Smooth muscle cell (in vitro differentiated cells): ENCODE data around the gene PCDHGA6. TPM values are rescaled to one million over a fixed set of nuclear protein-coding genes. Genes with fewer than 3 reads are reported as not detected.

ENCODE experiments used
- DNase-seq: peaks from one replicate; lab custom pipeline; 2025; ENCODE audit not compliant: unreplicated experiment; lab: John Stamatoyannopoulos, UW
- H2AFZ ChIP-seq: fragments of 200-600 bp; sonication (generic); 2 replicates; pipeline ENCODE4 v1.6.0; 2016; ENCODE audit warnings: antibody characterized with exemption, low read depth, mild to moderate bottlenecking
- H3F3A ChIP-seq: fragments of 200-600 bp; sonication (generic); 2 replicates; pipeline ENCODE4 v1.6.0; 2017; ENCODE audit warnings: antibody characterized with exemption, low read depth
- H3K27ac ChIP-seq: fragments of 200-600 bp; sonication (generic); 2 replicates; pipeline ENCODE4 v1.5.1; 2016; ENCODE audit warnings: low read depth, mild to moderate bottlenecking
- H3K27me3 ChIP-seq: fragments of 200-600 bp; sonication (generic); 2 replicates; pipeline ENCODE4 v1.6.1; 2016; ENCODE audit warnings: low read depth, mild to moderate bottlenecking
- H3K36me3 ChIP-seq: fragments of 200-600 bp; sonication (generic); 2 replicates; pipeline ENCODE4 v1.5.1; 2016; ENCODE audit warnings: low read depth
- H3K4me1 ChIP-seq: fragments of 200-600 bp; sonication (generic); 2 replicates; pipeline ENCODE4 v1.5.1; 2016; ENCODE audit warnings: low read depth
- H3K4me2 ChIP-seq: fragments of 200-600 bp; sonication (generic); 2 replicates; pipeline ENCODE4 v1.6.0; 2016; ENCODE audit warnings: mild to moderate bottlenecking
- H3K4me3 ChIP-seq: fragments of 200-600 bp; sonication (generic); 2 replicates; pipeline ENCODE4 v1.5.1; 2016; ENCODE audit warnings: mild to moderate bottlenecking
- H3K79me2 ChIP-seq: fragments of 200-600 bp; sonication (generic); 2 replicates; pipeline ENCODE4 v1.6.0; 2016; ENCODE audit warnings: low read depth, mild to moderate bottlenecking
- H3K9ac ChIP-seq: fragments of 200-600 bp; sonication (generic); 2 replicates; pipeline ENCODE4 v1.6.0; 2016; ENCODE audit warnings: low read depth
- H3K9me3 ChIP-seq: fragments of 200-600 bp; sonication (generic); replicated peaks from 2 replicates; pipeline ENCODE4 v1.5.1; 2016; ENCODE audit warnings: low read depth
- H4K20me1 ChIP-seq: fragments of 200-600 bp; sonication (generic); 2 replicates; pipeline ENCODE4 v1.6.0; 2016; ENCODE audit warnings: low read depth
- WGBS: methylation state at CpG from one replicate; pipeline ENCODE4 v1.1.7; 2016; ENCODE audit warnings: low lambda C conversion rate; 5-methylcytosine and 5-hydroxymethylcytosine counted together
- polyA plus RNA-seq: library from polyadenylated mRNA; unstranded; fragments of >200 nt; fragmentation: Nextera tagmentation; extraction: Ambion mirVana; gene quantifications from 2 replicates; pipeline ENCODE4 v1.2.1, GENCODE V29; 2016
- total RNA-seq: library from RNA; depleted of rRNA; stranded (reverse); fragments of >200 nt; gene quantifications from 2 replicates; pipeline ENCODE4 v1.2.3, GENCODE V29; 2014
- TF ChIP-seq, protein P1 (sequence below): fragments of 200-600 bp; sonication (generic); IDR thresholded peaks from 2 replicates; pipeline ENCODE4 v1.5.1; 2017; ENCODE audit warnings: borderline replicate concordance, mild to moderate bottlenecking, antibody characterized with exemption; ENCODE audit not compliant: insufficient read depth, poor library complexity, severe bottlenecking

PCDHGA6 gene
- total and polyA plus RNA-seq, 2 experiments from 2014 or later = 0.27 TPM; not detected in 1

DNA sequence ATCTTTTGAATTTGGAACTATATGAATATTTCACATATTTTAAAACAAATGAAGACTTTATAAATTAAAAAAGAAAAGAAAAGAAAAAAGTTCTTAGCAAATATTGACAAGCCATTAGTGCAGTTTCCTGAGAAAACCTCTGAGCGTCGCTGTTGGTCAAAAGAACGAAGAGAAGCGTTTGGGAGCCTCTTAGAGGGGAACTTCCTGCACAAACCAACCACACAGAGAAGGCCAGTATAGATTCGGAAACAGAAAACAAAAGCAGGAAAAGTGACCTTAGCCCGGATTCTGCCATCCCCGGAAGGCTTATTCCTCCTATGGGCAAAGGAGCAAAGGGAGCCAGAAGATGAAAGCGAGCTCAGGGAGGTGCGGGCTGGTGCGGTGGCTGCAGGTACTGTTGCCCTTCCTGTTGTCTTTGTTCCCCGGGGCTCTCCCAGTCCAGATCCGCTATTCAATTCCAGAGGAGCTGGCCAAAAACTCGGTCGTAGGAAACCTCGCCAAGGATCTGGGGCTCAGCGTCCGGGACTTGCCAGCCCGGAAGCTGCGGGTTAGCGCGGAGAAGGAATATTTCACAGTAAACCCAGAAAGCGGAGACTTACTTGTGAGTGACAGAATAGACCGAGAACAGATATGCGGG is 13.8 kb upstream of the PCDHGA6 start, which contains the start of gene PCDHGB2:
TSS of gene PCDHGB2 (plus strand) at position 205 of the 637 bp plus-strand sequence. CDS start at position 347, 142 bp downstream.
- H3K27me3 ChIP-seq = no peaks in the 10 kb centered on the region
- H3K9ac ChIP-seq = no peak within 1 kb of the TSS
- no peaks in the 10 kb centered on the region for H3K4me1 ChIP-seq
- no peak for DNase-seq
- no peak within 1 kb of the TSS for H3K4me2 ChIP-seq
- 82% methylated on average over 24 of the region's 24 CpGs for WGBS
- TF ChIP-seq, protein P1, sequence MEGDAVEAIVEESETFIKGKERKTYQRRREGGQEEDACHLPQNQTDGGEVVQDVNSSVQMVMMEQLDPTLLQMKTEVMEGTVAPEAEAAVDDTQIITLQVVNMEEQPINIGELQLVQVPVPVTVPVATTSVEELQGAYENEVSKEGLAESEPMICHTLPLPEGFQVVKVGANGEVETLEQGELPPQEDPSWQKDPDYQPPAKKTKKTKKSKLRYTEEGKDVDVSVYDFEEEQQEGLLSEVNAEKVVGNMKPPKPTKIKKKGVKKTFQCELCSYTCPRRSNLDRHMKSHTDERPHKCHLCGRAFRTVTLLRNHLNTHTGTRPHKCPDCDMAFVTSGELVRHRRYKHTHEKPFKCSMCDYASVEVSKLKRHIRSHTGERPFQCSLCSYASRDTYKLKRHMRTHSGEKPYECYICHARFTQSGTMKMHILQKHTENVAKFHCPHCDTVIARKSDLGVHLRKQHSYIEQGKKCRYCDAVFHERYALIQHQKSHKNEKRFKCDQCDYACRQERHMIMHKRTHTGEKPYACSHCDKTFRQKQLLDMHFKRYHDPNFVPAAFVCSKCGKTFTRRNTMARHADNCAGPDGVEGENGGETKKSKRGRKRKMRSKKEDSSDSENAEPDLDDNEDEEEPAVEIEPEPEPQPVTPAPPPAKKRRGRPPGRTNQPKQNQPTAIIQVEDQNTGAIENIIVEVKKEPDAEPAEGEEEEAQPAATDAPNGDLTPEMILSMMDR = peak; percentile 4
- no peak within 1 kb of the TSS for H3K27ac ChIP-seq
- no peaks in the 10 kb centered on the region for H3K79me2 ChIP-seq
- H3F3A ChIP-seq = no peaks in the 10 kb centered on the region
- no peak within 1 kb of the TSS for H2AFZ ChIP-seq
- H3K9me3 ChIP-seq = peaks cover 6% of the 10 kb centered on the region
- H3K36me3 ChIP-seq = no peaks in the 10 kb centered on the region
- H4K20me1 ChIP-seq = no peaks in the 10 kb centered on the region
- no peak within 1 kb of the TSS for H3K4me3 ChIP-seq

- no peaks in the 10 kb centered on the region for H3F3A ChIP-seq
- no peaks in the 10 kb centered on the region for H3K79me2 ChIP-seq
- H3K27ac ChIP-seq = no peak overlapping the region
- H3K36me3 ChIP-seq = no peaks in the 10 kb centered on the region
- WGBS = 95% methylated on average over 15 of the region's 15 CpGs
- no peak overlapping the region for H3K9ac ChIP-seq
- DNase-seq = no peak
- H4K20me1 ChIP-seq = no peaks in the 10 kb centered on the region
- H3K4me2 ChIP-seq = no peak overlapping the region
- peaks cover 6% of the 10 kb centered on the region for H3K9me3 ChIP-seq
- H3K27me3 ChIP-seq = no peaks in the 10 kb centered on the region
- H3K4me1 ChIP-seq = no peaks in the 10 kb centered on the region
- H2AFZ ChIP-seq = no peak overlapping the region
- no peak overlapping the region for H3K4me3 ChIP-seq
- TF ChIP-seq, protein P1 = no peak
These were observed 13.0 kb upstream of the PCDHGA6 start for GRCh38 chr5:141360685-141361084.

DNA sequence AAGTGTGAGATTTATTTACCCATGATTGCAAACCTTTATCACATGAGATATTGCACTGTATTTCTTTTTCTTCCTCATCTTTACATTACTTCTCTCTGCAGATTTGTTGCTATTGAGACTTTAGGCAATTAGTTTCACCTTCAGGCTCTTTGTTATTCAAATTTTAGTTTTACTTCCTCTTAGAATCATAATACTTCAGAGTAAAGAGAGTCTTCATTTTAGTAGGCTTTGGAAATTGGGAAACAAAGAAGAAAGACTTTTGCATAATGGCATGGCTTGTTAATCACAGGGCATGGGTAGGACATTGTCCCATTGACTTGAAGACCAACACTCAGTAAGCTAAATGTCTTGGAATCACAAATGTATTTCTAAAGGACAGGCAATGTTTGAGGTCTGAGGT is 11.0 kb upstream of the PCDHGA6 start:
- H3K9me3 ChIP-seq = peaks cover 11% of the 10 kb centered on the region
- TF ChIP-seq, protein P1 = no peak
- H3K27ac ChIP-seq = no peak overlapping the region
- no peak overlapping the region for H3K9ac ChIP-seq
- no peak for DNase-seq
- no peaks in the 10 kb centered on the region for H3K27me3 ChIP-seq
- H3K36me3 ChIP-seq = no peaks in the 10 kb centered on the region
- H3F3A ChIP-seq = no peaks in the 10 kb centered on the region
- no peaks in the 10 kb centered on the region for H3K79me2 ChIP-seq
- no peaks in the 10 kb centered on the region for H4K20me1 ChIP-seq
- H2AFZ ChIP-seq = no peak overlapping the region
- no peak overlapping the region for H3K4me2 ChIP-seq
- H3K4me3 ChIP-seq = no peak overlapping the region
- H3K4me1 ChIP-seq = no peaks in the 10 kb centered on the region
